ENCODE results near the gene SLC29A1. TPM values are rescaled to one million over a fixed set of nuclear protein-coding genes. Genes with fewer than 3 reads are reported as not detected.

Gene SLC29A1
- total and polyA plus RNA-seq, 9 of the 15 experiments (the other 6 are each of a cell fraction or from before 2014, with no cell fraction given), result 18.9 to 170 (median 57.7) TPM

DNA sequence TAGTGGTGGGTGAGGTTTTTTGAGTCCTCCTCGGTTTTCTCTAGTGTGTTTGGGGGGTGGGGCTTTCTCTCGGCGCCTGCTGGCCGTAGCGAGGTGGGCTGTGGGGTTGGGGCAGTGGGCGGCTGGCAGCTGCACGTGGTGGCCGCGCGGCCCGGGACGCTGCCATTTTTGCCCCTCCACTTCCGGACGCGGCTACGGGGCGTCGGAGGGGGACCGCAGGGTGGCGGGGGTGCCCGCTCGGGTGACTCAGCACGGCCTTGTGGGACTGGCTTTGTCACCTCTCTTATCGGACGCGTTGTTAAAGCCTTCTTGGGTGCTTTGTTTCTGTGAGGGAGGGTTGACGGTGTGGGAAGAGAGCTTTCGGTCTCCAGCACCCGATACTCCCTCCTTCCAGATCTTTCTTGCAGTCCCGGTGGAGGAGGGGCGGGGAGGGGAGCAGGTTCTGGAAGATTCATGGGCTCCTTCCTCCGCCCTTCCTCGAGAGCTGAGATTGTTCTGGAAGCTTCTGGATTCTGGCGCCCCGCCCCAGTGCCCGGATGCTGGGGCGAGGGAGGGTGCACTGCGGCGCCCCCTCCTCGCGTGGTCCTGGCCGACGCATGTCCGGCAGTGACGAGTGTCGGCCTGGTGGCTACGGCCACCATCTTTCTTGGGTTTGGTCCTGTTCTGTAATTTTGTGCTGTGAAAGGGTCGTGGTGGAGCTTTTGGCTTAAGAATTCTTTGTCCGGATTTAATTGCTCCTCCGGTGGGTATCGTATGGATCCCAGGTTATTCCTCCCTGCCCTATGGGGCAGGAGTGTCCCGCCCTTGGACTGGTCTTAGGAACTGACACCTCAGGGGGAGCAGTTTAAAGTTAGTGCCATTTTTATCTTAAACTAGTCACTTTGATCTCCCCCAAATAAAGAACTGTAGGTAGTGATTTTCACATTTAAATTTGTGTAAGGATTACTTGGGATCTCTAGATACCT lies 24.2 kb downstream of the SLC29A1 start (continued):
- peak; percentile 30; the same call in 1 of the 2 replicates for TF ChIP-seq THAP12 (CRISPR knock-in tag; IDR thresholded peaks at IDR 0.05)
- peak; percentile 80 for TF ChIP-seq BHLHE40 (IDR thresholded peaks at IDR 0.05; ENCODE audit: low read length)
- TF ChIP-seq ZNF561 (CRISPR knock-in tag; conservative IDR thresholded peaks at IDR 0.05), result no peak
- TF ChIP-seq ZNF511 (CRISPR knock-in tag; IDR thresholded peaks at IDR 0.05), result peak; percentile 5; the same call in 1 of the 2 replicates
- TF ChIP-seq PTTG1 (tag; IDR thresholded peaks at IDR 0.05; ENCODE audit: low read depth), result no peak
- 0 out of 2 replicates have a peak, but pooled peaks have one; percentile 0 for TF ChIP-seq NCOR1 (IDR thresholded peaks at IDR 0.05)
- TF ChIP-seq TOE1 (IDR thresholded peaks at IDR 0.05; ENCODE audit: borderline replicate concordance), result 0 out of 2 replicates have a peak, but pooled peaks have one; percentile 45
- TF ChIP-seq TOE1 (CRISPR knock-in tag; IDR thresholded peaks at IDR 0.05; ENCODE audit: borderline replicate concordance, low read depth), result peak; percentile 34; the same call in 1 of the 2 replicates
- no peak for TF ChIP-seq DDX20 (tag; IDR thresholded peaks at IDR 0.05; ENCODE audit: low read depth)
- TF ChIP-seq HMGN3 (IDR thresholded peaks at IDR 0.05; ENCODE audit: borderline replicate concordance, extremely low read depth, insufficient read length, low read depth, low read length), result peak; percentile 99
- TF ChIP-seq ILK (tag; IDR thresholded peaks at IDR 0.05; ENCODE audit: borderline replicate concordance, low read depth), result no peak
- no peak for TF ChIP-seq ZNF134 (CRISPR knock-in tag; conservative IDR thresholded peaks at IDR 0.05)
- TF ChIP-seq, protein P1, sequence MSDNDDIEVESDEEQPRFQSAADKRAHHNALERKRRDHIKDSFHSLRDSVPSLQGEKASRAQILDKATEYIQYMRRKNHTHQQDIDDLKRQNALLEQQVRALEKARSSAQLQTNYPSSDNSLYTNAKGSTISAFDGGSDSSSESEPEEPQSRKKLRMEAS (CRISPR knock-in tag; IDR thresholded peaks at IDR 0.05), result peak; percentile 96
- TF ChIP-seq XRCC3 (IDR thresholded peaks at IDR 0.05), result no peak
- no peak for TF ChIP-seq ARHGAP35 (IDR thresholded peaks at IDR 0.05; ENCODE audit: partially characterized antibody)
- TF ChIP-seq TSHZ1 (CRISPR knock-in tag; IDR thresholded peaks at IDR 0.05), result no peak
- peak; percentile 82 for TF ChIP-seq MYNN (IDR thresholded peaks at IDR 0.05)
- no peak for TF ChIP-seq MYNN (CRISPR knock-in tag; IDR thresholded peaks at IDR 0.05)
